Activated CD4-positive, alpha-beta T cell treated with anti-CD3 and anti-CD28 coated beads for 36 hours (primary cell): ENCODE measurements around the gene GIPC2. TPM values are rescaled to one million over a fixed set of nuclear protein-coding genes. Genes with fewer than 3 reads are reported as not detected.

Experiments
- ATAC-seq: fragments of 200-7000 bp; cut with Tn5 transposase; one replicate; pipeline ENCODE4 v1.10.0; 2021; ENCODE audit warnings: mild to moderate bottlenecking, moderate library complexity
- CTCF ChIA-PET: fragments of 350-600 bp; sonication (Branson Sonifier 250); formaldehyde crosslinking; loops from one replicate; lab custom pipeline; 2021; ENCODE audit warnings: antibody characterized with exemption; lab: Charles Lee
- POLR2A ChIA-PET: fragments of 350-600 bp; sonication (Branson Sonifier 250); formaldehyde crosslinking; loops from one replicate; lab custom pipeline; 2021; ENCODE audit warnings: antibody characterized with exemption, inconsistent platforms; lab: Charles Lee
- DNase-seq: peaks from one replicate; pipeline ENCODE4 v3.0.0-alpha.2; 2020
- H3K27ac Mint-ChIP-seq: one replicate; pipeline ENCODE4 v1.8.0; 2021; ENCODE audit warnings: mixed read lengths
- H3K27me3 Mint-ChIP-seq: one replicate; pipeline ENCODE4 v1.8.0; 2021; ENCODE audit warnings: mixed read lengths
- H3K36me3 Mint-ChIP-seq: one replicate; pipeline ENCODE4 v1.8.0; 2021; ENCODE audit warnings: low read depth, mixed read lengths
- H3K4me1 Mint-ChIP-seq: one replicate; pipeline ENCODE4 v1.8.0; 2021; ENCODE audit warnings: mixed read lengths
- H3K4me3 Mint-ChIP-seq: one replicate; pipeline ENCODE4 v1.8.0; 2021; ENCODE audit warnings: mild to moderate bottlenecking, moderate library complexity, mixed read lengths
- H3K9me3 Mint-ChIP-seq: one replicate; pipeline ENCODE4 v1.8.0; 2021; ENCODE audit warnings: low read depth, mixed read lengths
- intact Hi-C, 2 experiments: fragments of 100-400 bp; cut with DNase I in 1 of 2; cut with micrococcal nuclease in 1 of 2; formaldehyde crosslinking; loops; one replicate each; pipeline versions ENCODE4 v1.14.2 to v1.15.1; 2022 to 2024; cut with DNase I, micrococcal nuclease
- total RNA-seq, 2 experiments: library from RNA; stranded (reverse); gene quantifications; one replicate each; pipeline ENCODE4 v1.2.3, GENCODE V29; 2021

Gene GIPC2
- total RNA-seq, 2 experiments from 2014 or later: 0.05 to 0.09 TPM

DNA sequence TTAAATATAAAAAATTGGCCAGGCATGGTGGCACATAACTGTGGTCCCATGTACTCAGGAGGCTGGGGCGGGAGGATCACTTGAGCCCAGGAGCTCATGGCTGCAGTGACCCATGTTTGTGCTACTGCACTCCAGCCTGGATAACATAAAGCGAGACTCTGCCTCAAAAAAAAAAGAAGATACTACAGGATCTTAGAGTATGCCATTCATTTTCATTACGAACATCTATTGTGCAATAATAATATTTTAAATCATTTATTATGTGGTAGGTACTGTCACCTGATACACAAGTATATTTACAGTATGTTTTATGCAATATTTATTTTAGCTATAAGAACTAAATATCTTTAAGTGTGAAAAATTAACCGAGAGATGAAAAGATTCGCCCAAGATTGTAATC is 9.3 kb upstream of the GIPC2 start:
- Mint-ChIP-seq H3K4me3 (no peak overlapping the region), H3K9me3 (peaks cover 1% of the 10 kb centered on the region), H3K27ac (no peak overlapping the region), H3K4me1 (peaks cover 11% of the 10 kb centered on the region), H3K36me3 (no peaks in the 10 kb centered on the region), H3K27me3 (peaks cover 9% of the 10 kb centered on the region)
- no peak for ATAC-seq
- CTCF ChIA-PET: interaction anchor here (1.1 kb wide), 2 partner anchors 11 to 47 kb away, joined by 3 read pairs; no protein-coding TSS in a partner anchor
- DNase-seq: no peak
- intact Hi-C loops: no loop called here
- POLR2A ChIA-PET: no interaction called here

DNA sequence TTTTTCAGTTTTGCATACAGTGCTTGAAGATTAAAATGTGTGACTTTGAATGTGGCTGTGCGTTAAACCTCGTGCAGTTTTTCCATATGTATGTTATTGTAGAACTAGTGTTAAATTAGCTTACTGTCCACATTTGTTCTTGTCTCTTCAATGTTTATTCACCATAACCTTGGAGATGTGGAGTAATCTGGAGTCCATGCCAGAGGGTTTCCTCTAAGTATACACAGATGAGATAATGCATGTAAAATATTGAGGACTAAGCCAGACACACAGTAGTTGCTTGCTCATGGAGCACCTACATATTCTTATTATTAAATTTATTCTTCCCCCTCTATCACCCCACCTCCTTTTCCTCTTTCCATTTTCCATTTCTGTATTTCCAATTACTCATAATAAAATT is 7.7 kb upstream of the GIPC2 start:
- no peak for ATAC-seq
- H3K4me1 Mint-ChIP-seq: peaks cover 11% of the 10 kb centered on the region
- no peak for DNase-seq
- no peak overlapping the region for H3K4me3 Mint-ChIP-seq
- H3K9me3 Mint-ChIP-seq: peaks cover 1% of the 10 kb centered on the region
- peaks cover 9% of the 10 kb centered on the region for H3K27me3 Mint-ChIP-seq
- CTCF ChIA-PET: interaction anchor here (1.6 kb wide), 1 partner anchor 76 kb away, joined by 5 read pairs; no protein-coding TSS in a partner anchor
- intact Hi-C loops: no loop called here
- no peaks in the 10 kb centered on the region for H3K36me3 Mint-ChIP-seq
- H3K27ac Mint-ChIP-seq: no peak overlapping the region
- POLR2A ChIA-PET: no interaction called here

- Mint-ChIP-seq H3K9me3 (peaks cover 1% of the 10 kb centered on the region), H3K27ac (no peak overlapping the region), H3K4me1 (peaks cover 11% of the 10 kb centered on the region), H3K4me3 (no peak overlapping the region), H3K27me3 (peaks cover 9% of the 10 kb centered on the region), H3K36me3 (no peaks in the 10 kb centered on the region)
- POLR2A ChIA-PET: no interaction called here
- intact Hi-C loops: no loop called here
- CTCF ChIA-PET: interaction anchor here (1.6 kb wide), 1 partner anchor 76 kb away, joined by 5 read pairs; no protein-coding TSS in a partner anchor
- DNase-seq: no peak
- no peak for ATAC-seq
Measured at GRCh38 chr1:78038491-78038939, 7.3 kb upstream of the GIPC2 start.

DNA sequence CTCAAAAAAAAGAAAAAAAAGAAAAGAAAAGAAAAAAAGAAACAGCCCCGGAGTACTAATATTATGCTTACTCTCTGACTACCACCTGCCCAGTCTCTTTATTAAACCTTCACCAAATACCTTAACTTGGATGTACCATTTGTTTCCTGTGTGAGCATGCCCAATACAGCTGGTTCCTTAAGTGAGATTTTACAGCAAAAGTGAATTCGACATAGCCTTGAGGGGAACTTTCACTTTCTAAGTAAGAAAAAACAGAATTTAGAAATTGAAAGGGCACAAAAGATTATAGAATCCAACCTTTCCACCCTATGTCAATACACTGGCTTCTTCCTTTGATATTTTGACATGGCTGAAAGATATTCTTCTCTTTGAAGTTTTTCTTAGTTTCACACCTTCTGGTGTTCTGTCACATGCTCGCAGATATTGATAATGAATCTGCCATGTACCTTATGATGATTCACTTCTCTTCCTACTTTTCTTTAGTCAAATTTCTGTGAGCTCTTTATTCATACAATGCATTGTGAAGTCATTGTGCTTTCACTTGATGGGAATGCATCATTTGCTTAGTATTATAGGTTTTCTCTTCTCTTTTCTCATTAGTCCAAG is 5.2 kb upstream of the GIPC2 start:
- H3K27ac Mint-ChIP-seq: peak overlapping the region; percentile 79
- H3K4me1 Mint-ChIP-seq: peaks cover 23% of the 10 kb centered on the region
- intact Hi-C loops: loop anchor here (1.0 to 5.0 kb wide), 5 partner anchors 35 to 283 kb away; partner anchors contain the start of genes FUBP1 (in 2 of the 2), DNAJB4 (in 1 of the 2) and USP33 (in 1 of the 2)

GRCh38 chr1:78043436-78043835 is 2.3 kb upstream of the GIPC2 start:
- ChIA-PET CTCF (interaction anchor here (0.8 to 1.8 kb wide), 3 partner anchors 13 to 61 kb away, joined by 3 to 5 read pairs (median 3); no protein-coding TSS in a partner anchor), POLR2A (no interaction called here)
- no peaks in the 10 kb centered on the region for H3K36me3 Mint-ChIP-seq
- no peak for DNase-seq
- H3K9me3 Mint-ChIP-seq: peaks cover 1% of the 10 kb centered on the region
- H3K4me1 Mint-ChIP-seq: peaks cover 37% of the 10 kb centered on the region
- no peak for ATAC-seq
- no peak overlapping the region for H3K4me3 Mint-ChIP-seq
- H3K27me3 Mint-ChIP-seq: peaks cover 28% of the 10 kb centered on the region
- H3K27ac Mint-ChIP-seq: no peak overlapping the region
- intact Hi-C loops: loop anchor here (5.0 kb wide), 2 partner anchors 66 to 286 kb away; partner anchors contain the start of genes FUBP1 (in 1 of the 2) and USP33 (in 1 of the 2)

More for the DNA sequence above, 5.2 kb upstream of the GIPC2 start:
- Mint-ChIP-seq H3K27me3 (peaks cover 12% of the 10 kb centered on the region), H3K9me3 (peaks cover 1% of the 10 kb centered on the region), H3K36me3 (no peaks in the 10 kb centered on the region), H3K4me3 (peak overlapping the region; percentile 49)
- peak; percentile 89 for ATAC-seq
- ChIA-PET CTCF (interaction anchor here (1.4 kb wide), 2 partner anchors 36 to 74 kb away, joined by 4 to 6 read pairs; partner anchors contain the start of gene DNAJB4), POLR2A (interaction anchor here (0.6 to 1.9 kb wide), 5 partner anchors 9 to 74 kb away, joined by 3 to 21 read pairs (median 4); partner anchors contain the start of genes DNAJB4 and FUBP1)
- no peak for DNase-seq

GRCh38 chr1:78044796-78045562 is 787 bp upstream of the GIPC2 start:
- peaks cover 39% of the 10 kb centered on the region for H3K4me1 Mint-ChIP-seq
- H3K4me3 Mint-ChIP-seq: peak overlapping the region; percentile 60
- DNase-seq: no peak
- H3K36me3 Mint-ChIP-seq: no peaks in the 10 kb centered on the region
- H3K27me3 Mint-ChIP-seq: peaks cover 33% of the 10 kb centered on the region
- no peak for ATAC-seq
- POLR2A ChIA-PET: interaction anchor here (2.0 to 3.4 kb wide), 2 partner anchors 40 to 66 kb away, joined by 4 to 20 read pairs; partner anchors contain the start of genes DNAJB4 and FUBP1
- no peak overlapping the region for H3K27ac Mint-ChIP-seq
- CTCF ChIA-PET: interaction anchor here (0.7 to 1.5 kb wide), 2 partner anchors 70 to 688 kb away, joined by 3 to 4 read pairs; no protein-coding TSS in a partner anchor
- intact Hi-C loops: loop anchor here (5.0 kb wide), 3 partner anchors 67 to 288 kb away; partner anchors contain the start of genes FUBP1 (in 1 of the 2) and USP33 (in 1 of the 2)
- H3K9me3 Mint-ChIP-seq: peaks cover 1% of the 10 kb centered on the region

- Mint-ChIP-seq H3K4me1 (peaks cover 34% of the 10 kb centered on the region), H3K36me3 (no peaks in the 10 kb centered on the region), H3K9me3 (no peaks in the 10 kb centered on the region), H3K27ac (no peak overlapping the region), H3K27me3 (peaks cover 33% of the 10 kb centered on the region), H3K4me3 (peak overlapping the region; percentile 60)
- intact Hi-C loops: loop anchor here in 1 of 2 experiments (5.0 kb wide), 1 partner anchor 67 kb away; no protein-coding TSS in a partner anchor
- ATAC-seq (no peak), DNase-seq (no peak)
- ChIA-PET POLR2A (interaction anchor here (2.0 to 3.4 kb wide), 2 partner anchors 41 to 67 kb away, joined by 4 to 20 read pairs; partner anchors contain the start of genes DNAJB4 and FUBP1), CTCF (interaction anchor here (0.7 to 1.5 kb wide), 2 partner anchors 69 to 689 kb away, joined by 3 to 4 read pairs; no protein-coding TSS in a partner anchor)
Measured at GRCh38 chr1:78045563-78045925, 222 bp upstream of the GIPC2 start.

DNA sequence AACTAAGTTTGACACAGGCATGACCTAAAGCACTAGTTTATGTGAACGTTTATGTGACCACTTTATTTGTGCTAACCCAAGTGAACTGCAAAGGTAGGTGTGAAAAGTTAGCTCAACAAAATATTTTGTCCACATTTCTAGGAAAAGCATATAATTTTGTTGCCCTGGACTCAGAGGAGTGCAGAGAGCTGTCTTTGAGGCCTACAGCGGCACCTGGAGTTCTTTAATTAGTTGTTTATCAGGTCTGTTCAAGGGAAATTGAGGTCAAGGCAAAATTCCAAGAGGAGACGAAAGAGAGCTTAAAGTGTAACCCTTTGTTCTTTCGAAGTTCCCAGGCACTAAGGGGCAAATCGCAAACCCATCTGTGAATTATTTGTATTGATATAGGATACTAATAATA is 1.3 kb downstream of the GIPC2 start:
- ATAC-seq (no peak), DNase-seq (no peak)
- Mint-ChIP-seq H3K27me3 (peaks cover 35% of the 10 kb centered on the region), H3K36me3 (no peaks in the 10 kb centered on the region), H3K4me3 (no peak overlapping the region), H3K9me3 (no peaks in the 10 kb centered on the region), H3K27ac (no peak overlapping the region), H3K4me1 (peaks cover 29% of the 10 kb centered on the region)
- ChIA-PET POLR2A (interaction anchor here (1.4 to 3.4 kb wide), 2 partner anchors 42 to 69 kb away, joined by 5 to 20 read pairs; partner anchors contain the start of genes DNAJB4 and FUBP1), CTCF (interaction anchor here (0.7 to 1.5 kb wide), 2 partner anchors 11 to 67 kb away, joined by 3 read pairs; no protein-coding TSS in a partner anchor)
- intact Hi-C loops: loop anchor here in 1 of 2 experiments (5.0 kb wide), 1 partner anchor 65 kb away; no protein-coding TSS in a partner anchor

DNA sequence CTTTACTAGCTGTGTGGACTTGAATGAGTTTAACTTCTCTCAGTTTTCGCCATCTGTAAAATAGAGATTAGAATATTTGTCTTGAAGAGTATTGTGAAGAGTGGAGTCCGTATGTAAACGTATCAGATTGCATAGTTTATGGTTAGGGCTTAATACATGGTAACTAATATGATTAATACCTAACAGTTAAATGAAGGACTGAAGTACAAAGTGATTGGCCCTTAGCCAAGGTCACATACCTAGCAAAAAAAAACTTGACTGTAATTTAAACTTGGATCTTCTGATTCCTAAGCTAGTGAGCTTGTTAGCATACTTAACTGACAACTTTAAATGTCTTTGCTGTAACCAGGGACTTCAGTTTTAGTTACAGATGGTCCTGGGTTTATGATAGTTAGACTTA is 1.9 kb downstream of the GIPC2 start:
- Mint-ChIP-seq H3K4me3 (no peak overlapping the region), H3K27me3 (peaks cover 35% of the 10 kb centered on the region), H3K9me3 (no peaks in the 10 kb centered on the region), H3K36me3 (no peaks in the 10 kb centered on the region), H3K4me1 (peaks cover 29% of the 10 kb centered on the region), H3K27ac (no peak overlapping the region)
- intact Hi-C loops: loop anchor here in 1 of 2 experiments (5.0 kb wide), 1 partner anchor 65 kb away; no protein-coding TSS in a partner anchor
- ChIA-PET CTCF (interaction anchor here (0.9 to 1.5 kb wide), 3 partner anchors 12 to 30 kb away, joined by 3 to 4 read pairs (median 3); no protein-coding TSS in a partner anchor), POLR2A (interaction anchor here (1.4 to 3.4 kb wide), 2 partner anchors 43 to 69 kb away, joined by 5 to 20 read pairs; partner anchors contain the start of genes DNAJB4 and FUBP1)
- no peak for ATAC-seq
- no peak for DNase-seq

DNA sequence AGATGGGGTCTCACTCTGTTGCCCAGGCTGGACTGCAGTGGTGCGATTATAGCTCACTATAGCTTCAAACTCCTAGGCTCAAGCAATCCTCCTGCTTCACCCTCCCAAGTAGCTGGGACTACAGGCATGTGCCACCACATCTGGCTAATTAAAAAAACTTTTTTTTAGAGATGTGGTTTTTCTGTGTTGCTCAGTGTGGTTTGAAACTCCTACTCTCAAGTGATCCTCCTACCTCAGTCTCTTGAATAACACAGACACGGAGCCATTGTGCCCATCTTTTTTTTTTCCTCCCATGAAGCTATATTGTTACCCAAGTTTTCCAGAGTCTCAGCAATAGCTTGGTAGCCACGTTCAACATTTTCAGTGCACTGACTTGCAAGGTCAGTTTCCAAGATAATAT is 2.7 kb downstream of the GIPC2 start:
- no peaks in the 10 kb centered on the region for H3K36me3 Mint-ChIP-seq
- ChIA-PET CTCF (interaction anchor here (0.9 to 1.5 kb wide), 3 partner anchors 11 to 29 kb away, joined by 3 to 4 read pairs (median 3); no protein-coding TSS in a partner anchor), POLR2A (interaction anchor here (0.9 to 1.4 kb wide), 2 partner anchors 44 to 70 kb away, joined by 4 to 5 read pairs; partner anchors contain the start of genes DNAJB4 and FUBP1)
- intact Hi-C loops: loop anchor here in 1 of 2 experiments (5.0 kb wide), 1 partner anchor 64 kb away; no protein-coding TSS in a partner anchor
- H3K4me3 Mint-ChIP-seq: no peak overlapping the region
- H3K9me3 Mint-ChIP-seq: no peaks in the 10 kb centered on the region
- no peak for DNase-seq
- ATAC-seq: peak; percentile 55
- peaks cover 35% of the 10 kb centered on the region for H3K27me3 Mint-ChIP-seq
- H3K4me1 Mint-ChIP-seq: peaks cover 29% of the 10 kb centered on the region
- H3K27ac Mint-ChIP-seq: no peak overlapping the region
